Astrocyte (in vitro differentiated cells and primary cell): ENCODE data around the gene DNAJC7. TPM values are rescaled to one million over a fixed set of nuclear protein-coding genes. Genes with fewer than 3 reads are reported as not detected.

Experiments
- DNase-seq: peaks from one replicate; pipeline ENCODE4 v3.0.0-alpha.2; 2010; ENCODE audit warnings: low read depth
- FAIRE-seq: peaks from 2 replicates; lab custom pipeline; 2011; peaks lifted over from hg19 to GRCh38; lab: Jason Lieb, UNC
- H2AFZ ChIP-seq: 2 replicates; pipeline ENCODE4 v1.6.0; 2012; ENCODE audit warnings: low read depth, low read length, inconsistent platforms
- H3K27ac ChIP-seq: 2 replicates; pipeline ENCODE4 v1.5.1; 2011; ENCODE audit warnings: low read depth, low read length, inconsistent platforms
- H3K27me3 ChIP-seq: 2 replicates; pipeline ENCODE4 v1.6.0; 2011; ENCODE audit warnings: low read length, inconsistent platforms; ENCODE audit not compliant: insufficient read depth
- H3K36me3 ChIP-seq: 2 replicates; pipeline ENCODE4 v1.5.1; 2011; ENCODE audit warnings: low read length, inconsistent platforms; ENCODE audit not compliant: insufficient read depth
- H3K4me1 ChIP-seq: 2 replicates; pipeline ENCODE4 v1.5.1; 2011; ENCODE audit warnings: low read length, inconsistent platforms; ENCODE audit not compliant: insufficient read depth
- H3K4me2 ChIP-seq: 2 replicates; pipeline ENCODE4 v1.6.0; 2012; ENCODE audit warnings: low read length, inconsistent platforms
- H3K4me3 ChIP-seq: 2 replicates; pipeline ENCODE4 v1.5.1; 2011; ENCODE audit warnings: low read depth, mild to moderate bottlenecking, low read length, inconsistent platforms; ENCODE audit not compliant: insufficient read depth
- H3K79me2 ChIP-seq: 2 replicates; pipeline ENCODE4 v1.6.0; 2012; ENCODE audit warnings: mild to moderate bottlenecking, low read length, inconsistent platforms; ENCODE audit not compliant: insufficient read depth
- H3K9ac ChIP-seq: 2 replicates; pipeline ENCODE4 v1.6.0; 2012; ENCODE audit warnings: mild to moderate bottlenecking, low read length, inconsistent platforms
- H3K9me3 ChIP-seq: 2 replicates; pipeline ENCODE4 v1.5.1; 2012; ENCODE audit warnings: low read depth, mild to moderate bottlenecking, low read length, inconsistent platforms; ENCODE audit not compliant: insufficient read depth
- H4K20me1 ChIP-seq: 2 replicates; pipeline ENCODE4 v1.6.0; 2012; ENCODE audit warnings: low read length, inconsistent platforms; ENCODE audit not compliant: insufficient read depth
- H3K27ac Mint-ChIP-seq: one replicate; pipeline ENCODE4 v1.8.0; 2021; ENCODE audit warnings: mild to moderate bottlenecking, mixed read lengths; ENCODE audit not compliant: unreplicated experiment
- H3K27me3 Mint-ChIP-seq: one replicate; pipeline ENCODE4 v1.8.0; 2021; ENCODE audit warnings: low read depth, mixed read lengths; ENCODE audit not compliant: unreplicated experiment
- H3K36me3 Mint-ChIP-seq: one replicate; pipeline ENCODE4 v1.8.0; 2021; ENCODE audit warnings: low read depth, mixed read lengths; ENCODE audit not compliant: unreplicated experiment
- H3K4me1 Mint-ChIP-seq: one replicate; pipeline ENCODE4 v1.8.0; 2021; ENCODE audit warnings: low read depth, mixed read lengths; ENCODE audit not compliant: unreplicated experiment
- H3K4me3 Mint-ChIP-seq: one replicate; pipeline ENCODE4 v1.8.0; 2021; ENCODE audit warnings: mild to moderate bottlenecking, moderate library complexity, mixed read lengths; ENCODE audit not compliant: unreplicated experiment
- H3K9me3 Mint-ChIP-seq: one replicate; pipeline ENCODE4 v1.8.0; 2021; ENCODE audit warnings: mild to moderate bottlenecking, mixed read lengths; ENCODE audit not compliant: unreplicated experiment
- CTCF ChIP-seq: IDR thresholded peaks from 2 replicates; pipeline ENCODE4 v1.5.1; 2011; ENCODE audit warnings: low read depth, mild to moderate bottlenecking, inconsistent platforms, low read length, moderate library complexity; ENCODE audit not compliant: insufficient read depth
- EZH2 ChIP-seq: IDR thresholded peaks from 2 replicates; pipeline ENCODE4 v1.6.1; 2012; ENCODE audit warnings: mild to moderate bottlenecking, low read length, inconsistent platforms; ENCODE audit not compliant: insufficient read depth
- total RNA-seq: library from RNA; stranded (reverse); gene quantifications from 2 replicates; pipeline ENCODE4 v1.2.1, GENCODE V29; 2021

Gene DNAJC7
- total RNA-seq, 1 donor from 2014 or later = 96.0 TPM

DNA sequence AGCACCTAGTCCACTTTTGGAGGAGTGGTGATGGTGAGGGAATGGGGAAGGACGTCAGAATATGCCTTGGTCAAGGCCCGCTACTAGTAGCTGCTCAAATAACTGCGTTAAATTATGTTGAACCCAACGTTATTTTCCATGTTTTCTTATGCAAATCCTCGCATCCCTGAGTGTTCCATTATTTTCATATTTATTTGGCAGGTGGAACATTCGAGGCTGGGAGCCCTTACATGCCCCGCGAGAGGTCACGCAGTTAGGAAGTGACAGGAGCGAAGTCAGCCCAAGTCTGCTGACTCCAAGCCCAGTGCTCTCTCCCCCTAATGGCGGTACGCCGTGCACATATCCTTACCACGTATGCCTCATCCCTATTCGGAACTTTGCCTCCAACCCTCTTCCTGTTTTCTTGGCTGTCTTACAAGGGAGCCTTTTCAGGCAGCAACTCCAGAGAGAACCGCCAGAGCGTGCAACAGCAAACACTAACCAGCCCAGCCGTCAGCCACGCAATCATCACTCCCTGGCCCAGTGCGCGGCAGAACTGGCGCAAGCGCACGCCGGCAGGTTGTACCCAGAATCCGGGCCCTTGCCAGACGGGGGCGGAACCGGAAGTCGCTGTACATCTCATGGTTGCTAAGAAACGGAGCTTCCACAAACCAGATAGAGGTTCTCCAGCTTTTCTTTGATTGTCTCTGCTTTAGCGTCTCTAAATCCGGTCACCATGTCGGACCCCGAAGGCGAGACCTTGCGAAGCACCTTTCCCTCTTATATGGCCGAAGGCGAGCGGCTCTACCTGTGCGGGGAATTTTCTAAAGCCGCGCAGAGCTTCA lies 87.0 kb downstream of the DNAJC7 start, which contains the start of gene ODAD4:
Gene ODAD4, plus strand, starts transcription at position 609 of the 824 bp plus-strand sequence. Its CDS starts 107 bp downstream, at position 716.
- H3K79me2 ChIP-seq = no peaks in the 10 kb centered on the region
- no peaks in the 10 kb centered on the region for H3K27me3 ChIP-seq
- peak within 1 kb of the TSS; percentile 93 for H2AFZ ChIP-seq
- peak; percentile 96 for DNase-seq
- H3K27ac ChIP-seq = peak within 1 kb of the TSS; percentile 67
- peak within 1 kb of the TSS; percentile 89 for H3K4me2 ChIP-seq
- peak; percentile 32 for FAIRE-seq
- peak within 1 kb of the TSS; percentile 77 for H3K9ac ChIP-seq
- Mint-ChIP-seq H3K4me3 (peak within 1 kb of the TSS; percentile 92), H3K9me3 (no peaks in the 10 kb centered on the region), H3K4me1 (peaks cover 8% of the 10 kb centered on the region), H3K27me3 (no peaks in the 10 kb centered on the region), H3K36me3 (no peaks in the 10 kb centered on the region), H3K27ac (peak within 1 kb of the TSS; percentile 90)
- no peaks in the 10 kb centered on the region for H3K36me3 ChIP-seq
- H3K4me1 ChIP-seq = peaks cover 4% of the 10 kb centered on the region
- TF ChIP-seq CTCF (peak; percentile 31), EZH2 (no peak)
- H3K4me3 ChIP-seq = peak within 1 kb of the TSS; percentile 73
- no peaks in the 10 kb centered on the region for H3K9me3 ChIP-seq
- H4K20me1 ChIP-seq = no peaks in the 10 kb centered on the region

GRCh38 chr17:41928693-41929251 lies 88.5 kb downstream of the DNAJC7 start:
- Histone ChIP-seq H3K4me1 (peaks cover 4% of the 10 kb centered on the region), H3K27ac (no peak overlapping the region), H3K9ac (no peak overlapping the region), H4K20me1 (no peaks in the 10 kb centered on the region), H3K79me2 (no peaks in the 10 kb centered on the region), H3K4me2 (no peak overlapping the region), H3K9me3 (no peaks in the 10 kb centered on the region), H3K36me3 (no peaks in the 10 kb centered on the region), H3K27me3 (no peaks in the 10 kb centered on the region), H3K4me3 (no peak overlapping the region), H2AFZ (peak overlapping the region; percentile 93)
- H3K27me3 Mint-ChIP-seq = no peaks in the 10 kb centered on the region
- H3K36me3 Mint-ChIP-seq = no peaks in the 10 kb centered on the region
- DNase-seq = no peak
- H3K4me3 Mint-ChIP-seq = peak overlapping the region; percentile 92
- no peaks in the 10 kb centered on the region for H3K9me3 Mint-ChIP-seq
- TF ChIP-seq CTCF = no peak
- no peak for TF ChIP-seq EZH2
- no peak for FAIRE-seq
- H3K27ac Mint-ChIP-seq = peak overlapping the region; percentile 90
- H3K4me1 Mint-ChIP-seq = peaks cover 8% of the 10 kb centered on the region

Other genes with a start within 250 kb of the DNAJC7 start
- gene JUP, start 230.7 kb downstream of the DNAJC7 start, total RNA-seq = 236 TPM in 2 replicates
- 81.5 and 110 TPM in 2 replicates for gene P3H4, start 205.5 kb downstream of the DNAJC7 start, total RNA-seq
- gene FKBP10, start 204.4 kb downstream of the DNAJC7 start, total RNA-seq = 446 and 584 TPM in 2 replicates
- gene NT5C3B, start 181.2 kb downstream of the DNAJC7 start, total RNA-seq = 47.4 and 56.1 TPM in 2 replicates
- not detected in 2 replicates for gene KLHL10, start 179.6 kb downstream of the DNAJC7 start, total RNA-seq
- 12.3 and 12.8 TPM in 2 replicates for gene KLHL11, start 152.0 kb downstream of the DNAJC7 start, total RNA-seq
- 296 and 326 TPM in 2 replicates for gene ACLY, start 98.5 kb downstream of the DNAJC7 start, total RNA-seq
- 0.98 and 1.1 TPM in 2 replicates for gene ODAD4, start 86.8 kb downstream of the DNAJC7 start, total RNA-seq
- 169 and 177 TPM in 2 replicates for gene CNP, start 50.6 kb downstream of the DNAJC7 start, total RNA-seq
- gene NKIRAS2, start 2.7 kb upstream of the DNAJC7 start, total RNA-seq = 60.5 and 66.0 TPM in 2 replicates
- gene C17orf113, start 33.2 kb upstream of the DNAJC7 start, total RNA-seq = 0.19 and 0.23 TPM in 2 replicates
- 0.36 and 0.39 TPM in 2 replicates for gene ZNF385C, start 81.0 kb upstream of the DNAJC7 start, total RNA-seq
- 5.4 and 5.5 TPM in 2 replicates for gene DHX58, start 95.3 kb upstream of the DNAJC7 start, total RNA-seq
- 23.6 and 25.5 TPM in 2 replicates for gene KAT2A, start 103.9 kb upstream of the DNAJC7 start, total RNA-seq
- not detected in 2 replicates for gene HSPB9, start 105.4 kb upstream of the DNAJC7 start, total RNA-seq
- gene RAB5C, start 137.6 kb upstream of the DNAJC7 start, total RNA-seq = 201 and 209 TPM in 2 replicates
- not detected in 2 replicates for gene KCNH4, start 163.7 kb upstream of the DNAJC7 start, total RNA-seq
- not detected in 2 replicates for gene HCRT, start 168.0 kb upstream of the DNAJC7 start, total RNA-seq
- 0.26 and 0.64 TPM in 2 replicates for gene GHDC, start 177.1 kb upstream of the DNAJC7 start, total RNA-seq